ENCODE results near the gene GSTP1. TPM values are rescaled to one million over a fixed set of nuclear protein-coding genes. Genes with fewer than 3 reads are reported as not detected.

Gene GSTP1
- polyA plus RNA-seq, 1 of the 3 experiments (the other 2 are of a cell fraction), result 745 TPM

GRCh38 chr11:67582011-67582410 is 1.6 kb upstream of the GSTP1 start:
- no peak overlapping the region for H3K4me2 ChIP-seq
- WGBS (ENCODE audit: low lambda C conversion rate), result 74% methylated on average over 4 of the region's 4 CpGs

More at GRCh38 chr11:67582011-67582410, 1.6 kb upstream of the GSTP1 start:
- H3K9me3 ChIP-seq, result no peaks in the 10 kb centered on the region
- H4K20me1 ChIP-seq (ENCODE audit: insufficient read depth), result peaks cover 20% of the 10 kb centered on the region
- CTCF ChIA-PET, result interaction anchor here (0.6 to 5.8 kb wide), 9 partner anchors 10 to 114 kb away, joined by 3 to 43 read pairs (median 5); partner anchors contain the start of genes NUDT8 and TMEM134
- H3K79me2 ChIP-seq (ENCODE audit: insufficient read depth), result peaks cover 27% of the 10 kb centered on the region
- POLR2A ChIA-PET, result interaction anchor here (1.6 kb wide), 1 partner anchor 9 kb away, joined by 5 read pairs; no protein-coding TSS in a partner anchor
- no peak overlapping the region for H3K4me3 ChIP-seq (ENCODE audit: low read depth in 2 of 2, low read length in 1 of 2)
- H2AFZ ChIP-seq (ENCODE audit: low read depth), result 0 out of 2 replicates have a peak overlapping the region, but pooled peaks have one; percentile 76
- H3K27me3 ChIP-seq (ENCODE audit: insufficient read depth), result no peaks in the 10 kb centered on the region
- TF ChIP-seq NFIC (IDR thresholded peaks at IDR 0.05; ENCODE audit: borderline replicate concordance), result no peak
- no peak for TF ChIP-seq FOXJ3 (CRISPR knock-in tag; IDR thresholded peaks at IDR 0.05)
- no peak for TF ChIP-seq TCF12 (IDR thresholded peaks at IDR 0.05)
- no peak for TF ChIP-seq RXRA (IDR thresholded peaks at IDR 0.05; ENCODE audit: borderline replicate concordance, low read depth)
- TF ChIP-seq MAX (IDR thresholded peaks at IDR 0.05; ENCODE audit: low read depth), result no peak
- no peak for TF ChIP-seq FOSL2 (IDR thresholded peaks at IDR 0.05; ENCODE audit: borderline replicate concordance, low read depth)
- TF ChIP-seq YY1 (IDR thresholded peaks at IDR 0.05; ENCODE audit: low read depth), result no peak
- TF ChIP-seq CTCF (IDR thresholded peaks at IDR 0.05), result no peak
- TF ChIP-seq IRF3 (IDR thresholded peaks at IDR 0.05; ENCODE audit: low read depth, low read length), result no peak
- no peak for TF ChIP-seq JUND (IDR thresholded peaks at IDR 0.05)
- no peak for TF ChIP-seq USF1 (IDR thresholded peaks at IDR 0.05; ENCODE audit: borderline replicate concordance, low read depth)
- TF ChIP-seq GATA2 (CRISPR knock-in tag; IDR thresholded peaks at IDR 0.05), result no peak
- TF ChIP-seq MEF2A (IDR thresholded peaks at IDR 0.05; ENCODE audit: borderline replicate concordance, low read depth), result no peak
- no peak for TF ChIP-seq EZH2phosphoT487 (IDR thresholded peaks at IDR 0.05; ENCODE audit: borderline replicate concordance, low read depth)
- TF ChIP-seq ELF1 (IDR thresholded peaks at IDR 0.05), result no peak
- no peak for TF ChIP-seq MXI1 (IDR thresholded peaks at IDR 0.05; ENCODE audit: low read depth, low read length)
- H3K27ac ChIP-seq (ENCODE audit: low read depth in 2 of 2, low read length in 1 of 2), result peak overlapping the region in 1 of 2 experiments; percentile 53; a peak in 2 of 4 replicates
- H3K36me3 ChIP-seq (replicated peaks in 1 of 2; ENCODE audit: control insufficient read depth in 1 of 2, insufficient read depth in 2 of 2, low read length in 1 of 2), result peaks cover 9 to 14% of the 10 kb centered on the region in 2 experiments
- H3K9me2 ChIP-seq, result no peaks in the 10 kb centered on the region
- peaks cover 10 to 22% of the 10 kb centered on the region in 2 experiments; a peak in 3 of 4 replicates for H3K4me1 ChIP-seq (ENCODE audit: control insufficient read depth in 1 of 2, insufficient read depth in 2 of 2, low read depth in 1 of 2, low read length in 1 of 2)
- DNase-seq, result no peak
- no peak overlapping the region for H3K9ac ChIP-seq
- peaks cover 7% of the 10 kb centered on the region for H3F3A ChIP-seq (replicated peaks; ENCODE audit: insufficient read depth)
